Keratinocyte (primary cell): ENCODE results near the gene HOXC6.

Experiments
- CTCF ChIP-seq, 3 experiments: IDR thresholded peaks in 1 of 3; conservative IDR thresholded peaks in 1 of 3; optimal IDR thresholded peaks in 1 of 3; 2 replicates in 2 of 3; 3 replicates in 1 of 3; pipeline versions ENCODE3 to v1.5.1; 2011; ENCODE audit warnings: low read length in 3 of 3, mild to moderate bottlenecking in 3 of 3, moderate library complexity in 2 of 3, control low read depth in 1 of 3, inconsistent platforms in 1 of 3; ENCODE audit not compliant: insufficient read depth in 2 of 3; ENCODE audit errors: extremely low read depth in 1 of 3
- EZH2 ChIP-seq: IDR thresholded peaks from one replicate; pipeline ENCODE4 v1.6.1; 2012; ENCODE audit warnings: inconsistent platforms, mild to moderate bottlenecking, low read length, moderate library complexity

- TF ChIP-seq CTCF (optimal IDR thresholded peaks at IDR 0.05 in 1 of 3, IDR thresholded peaks at IDR 0.05 in 1 of 3, conservative IDR thresholded peaks at IDR 0.05 in 1 of 3; ENCODE audit: extremely low read depth in 1 of 3, insufficient read depth in 2 of 3, low read length in 3 of 3), result no peak
- TF ChIP-seq EZH2, result no peak
These were observed 23.7 kb downstream of the HOXC6 start for GRCh38 chr12:54051874-54052437.
